Measurements from ENCODE around the gene VIM. TPM values are rescaled to one million over a fixed set of nuclear protein-coding genes. Genes with fewer than 3 reads are reported as not detected.
"Not testable (repeated sequence)": the region's sequence is repeated elsewhere in the genome, so short reads cannot be mapped to it uniquely, and the experiment has no call there.

Gene VIM
- total RNA-seq, 6 experiments from 2014 or later, result 39.3 to 160 (median 97.4) TPM

DNA sequence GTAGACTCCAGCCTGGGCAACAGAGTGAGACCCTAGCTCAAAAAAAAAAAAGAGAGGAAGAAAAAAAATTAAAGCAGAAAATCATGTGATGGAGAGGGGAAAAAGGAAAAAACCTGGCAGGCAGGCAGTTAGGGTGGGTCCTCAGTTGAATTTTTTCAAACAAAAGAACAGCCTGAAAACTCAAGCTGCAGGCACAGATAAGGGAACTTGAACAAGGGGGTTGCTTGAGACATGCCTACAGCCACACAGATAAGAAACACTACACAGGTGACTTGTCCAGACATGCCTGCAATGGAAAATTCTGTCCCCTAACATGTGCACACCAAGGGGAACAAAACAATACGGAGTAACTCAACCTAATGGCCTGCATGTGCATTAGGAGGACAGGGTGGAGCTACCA lies 19.2 kb downstream of the VIM start:
- intact Hi-C loops (cut with DNase I), result no loop called here
- no peak for DNase-seq
- Histone ChIP-seq H3K4me1 (no peaks in the 10 kb centered on the region), H3K27ac (no peak overlapping the region), H3K27me3 (no peaks in the 10 kb centered on the region), H3K36me3 (no peaks in the 10 kb centered on the region), H3K4me3 (no peak overlapping the region), H3K9me3 (no peaks in the 10 kb centered on the region)
- ATAC-seq, result no peak
- 71% methylated on average over 1 of the region's 1 CpG for WGBS (ENCODE audit: insufficient coverage, low coverage, low lambda C conversion rate, missing lambda C conversion rate)
- TF ChIP-seq, protein P1, sequence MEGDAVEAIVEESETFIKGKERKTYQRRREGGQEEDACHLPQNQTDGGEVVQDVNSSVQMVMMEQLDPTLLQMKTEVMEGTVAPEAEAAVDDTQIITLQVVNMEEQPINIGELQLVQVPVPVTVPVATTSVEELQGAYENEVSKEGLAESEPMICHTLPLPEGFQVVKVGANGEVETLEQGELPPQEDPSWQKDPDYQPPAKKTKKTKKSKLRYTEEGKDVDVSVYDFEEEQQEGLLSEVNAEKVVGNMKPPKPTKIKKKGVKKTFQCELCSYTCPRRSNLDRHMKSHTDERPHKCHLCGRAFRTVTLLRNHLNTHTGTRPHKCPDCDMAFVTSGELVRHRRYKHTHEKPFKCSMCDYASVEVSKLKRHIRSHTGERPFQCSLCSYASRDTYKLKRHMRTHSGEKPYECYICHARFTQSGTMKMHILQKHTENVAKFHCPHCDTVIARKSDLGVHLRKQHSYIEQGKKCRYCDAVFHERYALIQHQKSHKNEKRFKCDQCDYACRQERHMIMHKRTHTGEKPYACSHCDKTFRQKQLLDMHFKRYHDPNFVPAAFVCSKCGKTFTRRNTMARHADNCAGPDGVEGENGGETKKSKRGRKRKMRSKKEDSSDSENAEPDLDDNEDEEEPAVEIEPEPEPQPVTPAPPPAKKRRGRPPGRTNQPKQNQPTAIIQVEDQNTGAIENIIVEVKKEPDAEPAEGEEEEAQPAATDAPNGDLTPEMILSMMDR (IDR thresholded peaks at IDR 0.05), result no peak
- no peak for TF ChIP-seq POLR2A (IDR thresholded peaks at IDR 0.05)

DNA sequence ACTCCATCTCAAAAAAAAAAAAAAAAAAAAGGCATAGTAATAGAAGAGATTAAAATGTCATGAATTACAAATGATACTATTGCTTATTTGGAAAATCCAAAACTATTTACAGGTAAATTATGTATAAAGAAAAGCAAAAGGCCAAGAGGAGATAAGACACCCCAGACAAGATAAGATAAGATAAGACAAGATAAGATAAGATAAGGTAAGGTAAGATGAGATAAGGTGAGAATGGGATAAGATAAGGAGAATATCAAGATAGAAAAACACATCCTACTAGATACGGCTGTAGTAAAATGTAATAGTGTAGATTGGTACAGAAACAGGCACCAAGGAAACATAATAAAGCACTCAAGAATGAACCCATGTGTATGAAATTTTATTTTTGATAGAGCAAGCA lies 20.9 kb downstream of the VIM start:
- Histone ChIP-seq H3K27me3 (no peaks in the 10 kb centered on the region), H3K4me3 (no peak overlapping the region), H3K9me3 (no peaks in the 10 kb centered on the region), H3K36me3 (no peaks in the 10 kb centered on the region), H3K27ac (no peak overlapping the region), H3K4me1 (no peaks in the 10 kb centered on the region)
- TF ChIP-seq POLR2A (IDR thresholded peaks at IDR 0.05), result no peak
- TF ChIP-seq, protein P1 (IDR thresholded peaks at IDR 0.05), result no peak
- intact Hi-C loops (cut with DNase I), result no loop called here
- WGBS (ENCODE audit: insufficient coverage, low coverage, low lambda C conversion rate, missing lambda C conversion rate), result 40% methylated on average over 1 of the region's 1 CpG
- ATAC-seq, result no peak
- no peak for DNase-seq

- no peak for ATAC-seq
- DNase-seq, result no peak
- Histone ChIP-seq H3K4me1 (no peaks in the 10 kb centered on the region), H3K27ac (no peak overlapping the region), H3K4me3 (no peak overlapping the region), H3K9me3 (no peaks in the 10 kb centered on the region), H3K27me3 (no peaks in the 10 kb centered on the region), H3K36me3 (no peaks in the 10 kb centered on the region)
- TF ChIP-seq, protein P1 (IDR thresholded peaks at IDR 0.05), result no peak
- TF ChIP-seq POLR2A (IDR thresholded peaks at IDR 0.05), result no peak
- intact Hi-C loops (cut with DNase I), result loop anchor here in 1 of 2 donors (5.0 kb wide), 1 partner anchor 408 kb away; no protein-coding TSS in a partner anchor
- WGBS (ENCODE audit: insufficient coverage, low coverage, low lambda C conversion rate, missing lambda C conversion rate), result 44% methylated on average over 4 of the region's 4 CpGs
These were observed 21.8 kb downstream of the VIM start for GRCh38 chr10:17249820-17250219.

GRCh38 chr10:17250736-17251135 lies 22.7 kb downstream of the VIM start:
- Histone ChIP-seq H3K36me3 (no peaks in the 10 kb centered on the region), H3K4me1 (no peaks in the 10 kb centered on the region), H3K27ac (no peak overlapping the region), H3K4me3 (no peak overlapping the region), H3K9me3 (no peaks in the 10 kb centered on the region), H3K27me3 (no peaks in the 10 kb centered on the region)
- no peak for TF ChIP-seq POLR2A (IDR thresholded peaks at IDR 0.05)
- TF ChIP-seq, protein P1 (IDR thresholded peaks at IDR 0.05), result peak in 1 of 4 donors; percentile 13
- 90% methylated on average over 2 of the region's 2 CpGs for whole genome bisulfite sequencing (ENCODE audit: insufficient coverage, low coverage, low lambda C conversion rate, missing lambda C conversion rate)
- intact Hi-C loops (cut with DNase I), result loop anchor here in 1 of 2 donors (5.0 kb wide), 1 partner anchor 408 kb away; no protein-coding TSS in a partner anchor
- DNase-seq, result no peak
- ATAC-seq, result no peak

- intact Hi-C loops (cut with DNase I), result loop anchor here (5.0 kb wide), 1 partner anchor 412 kb away; no protein-coding TSS in a partner anchor
- H3K4me3 ChIP-seq, H3K9me3 ChIP-seq, ATAC-seq, H3K27ac ChIP-seq, H3K27me3 ChIP-seq, DNase-seq, H3K36me3 ChIP-seq, H3K4me1 ChIP-seq: not testable (repeated sequence)
- WGBS (ENCODE audit: insufficient coverage, low coverage, low lambda C conversion rate, missing lambda C conversion rate), result 51% methylated on average over 2 of the region's 2 CpGs
These were observed 26.6 kb downstream of the VIM start for GRCh38 chr10:17254543-17255050.

Data from right lobe of liver (tissue), 6 donors.